Caco-2 (cell line): ENCODE measurements around the gene FAM118A. TPM values are rescaled to one million over a fixed set of nuclear protein-coding genes. Genes with fewer than 3 reads are reported as not detected.
"Not testable (repeated sequence)": the region's sequence is repeated elsewhere in the genome, so short reads cannot be mapped to it uniquely, and the experiment has no call there.

Source experiments
- BruUV-seq: library from RNA; stranded (reverse); fragments of 400-500 nt; replicated peaks from 2 replicates; lab custom pipeline; 2021; lab: Mats Ljungman, UMichigan
- CTCF ChIA-PET: fragments of 300-600 bp; sonication (Branson Sonifier 250); formaldehyde crosslinking; loops from one replicate; lab custom pipeline; 2022; ENCODE audit warnings: antibody characterized with exemption; lab: Charles Lee
- POLR2A ChIA-PET: fragments of 300-600 bp; sonication (Branson Sonifier 250); formaldehyde crosslinking; loops from one replicate; lab custom pipeline; 2022; ENCODE audit warnings: antibody characterized with exemption; lab: Charles Lee
- DNase-seq, 2 experiments: peaks; one replicate each; pipeline versions ENCODE4 v3.0.0 to v3.0.0-alpha.2; 2020 to 2022
- H3K27me3 ChIP-seq: replicated peaks from 2 replicates; pipeline ENCODE4 v1.6.0; 2011; ENCODE audit warnings: low read length; ENCODE audit not compliant: control insufficient read depth, insufficient read depth
- H3K36me3 ChIP-seq: 2 replicates; pipeline ENCODE4 v1.5.1; 2011; ENCODE audit warnings: low read length; ENCODE audit not compliant: control insufficient read depth, insufficient read depth
- H3K4me1 ChIP-seq: fragments of 250-450 bp; sonication (Bioruptor Pico); 2 replicates; pipeline ENCODE4 v1.5.1; 2020; ENCODE audit warnings: mild to moderate bottlenecking
- H3K4me3 ChIP-seq: 2 replicates; pipeline ENCODE4 v1.5.1; 2011; ENCODE audit warnings: low read depth, mild to moderate bottlenecking, control low read depth, low read length
- H3K9me3 ChIP-seq: fragments of 250-450 bp; sonication (Bioruptor Pico); 2 replicates; pipeline ENCODE4 v1.5.1; 2020; ENCODE audit warnings: mild to moderate bottlenecking, moderate library complexity
- H3K27ac Mint-ChIP-seq: one replicate; pipeline ENCODE4 v1.8.0; 2022; ENCODE audit warnings: mixed read lengths; ENCODE audit not compliant: unreplicated experiment
- H3K27me3 Mint-ChIP-seq: one replicate; pipeline ENCODE4 v1.8.0; 2022; ENCODE audit warnings: mixed read lengths; ENCODE audit not compliant: insufficient read depth, unreplicated experiment
- H3K36me3 Mint-ChIP-seq: one replicate; pipeline ENCODE4 v1.8.0; 2022; ENCODE audit warnings: mild to moderate bottlenecking, mixed read lengths; ENCODE audit not compliant: insufficient read depth, unreplicated experiment
- H3K4me1 Mint-ChIP-seq: one replicate; pipeline ENCODE4 v1.8.0; 2022; ENCODE audit warnings: low read depth, mixed read lengths; ENCODE audit not compliant: unreplicated experiment
- H3K4me3 Mint-ChIP-seq: one replicate; pipeline ENCODE4 v1.8.0; 2022; ENCODE audit warnings: mild to moderate bottlenecking, moderate library complexity, mixed read lengths; ENCODE audit not compliant: unreplicated experiment
- H3K9me3 Mint-ChIP-seq: one replicate; pipeline ENCODE4 v1.8.0; 2022; ENCODE audit warnings: mixed read lengths; ENCODE audit not compliant: unreplicated experiment
- intact Hi-C: fragments of 100-400 bp; cut with micrococcal nuclease; formaldehyde crosslinking; loops from one replicate; pipeline ENCODE4 v1.10.0; 2022; ENCODE audit not compliant: unreplicated experiment
- total RNA-seq: library from RNA; stranded (reverse); gene quantifications from 2 replicates; pipeline ENCODE4 v1.2.3, GENCODE V29; 2022
- TF ChIP-seq, protein P1 (sequence below), 2 experiments: fragments of 200-600 bp in 1 of 2; IDR thresholded peaks; 1 replicate in 1 of 2; 2 replicates in 1 of 2; pipeline versions ENCODE4 v1.5.1 to v1.8.0; 2011 to 2022; ENCODE audit warnings: antibody characterized with exemption in 1 of 2, control low read depth in 1 of 2, inconsistent platforms in 1 of 2, low read depth in 1 of 2, low read length in 1 of 2, mild to moderate bottlenecking in 1 of 2, moderate library complexity in 1 of 2; ENCODE audit not compliant: insufficient read depth in 1 of 2, severe bottlenecking in 1 of 2, unreplicated experiment in 1 of 2

The FAM118A gene
- total RNA-seq, 1 experiment from 2014 or later = 120 TPM

DNA sequence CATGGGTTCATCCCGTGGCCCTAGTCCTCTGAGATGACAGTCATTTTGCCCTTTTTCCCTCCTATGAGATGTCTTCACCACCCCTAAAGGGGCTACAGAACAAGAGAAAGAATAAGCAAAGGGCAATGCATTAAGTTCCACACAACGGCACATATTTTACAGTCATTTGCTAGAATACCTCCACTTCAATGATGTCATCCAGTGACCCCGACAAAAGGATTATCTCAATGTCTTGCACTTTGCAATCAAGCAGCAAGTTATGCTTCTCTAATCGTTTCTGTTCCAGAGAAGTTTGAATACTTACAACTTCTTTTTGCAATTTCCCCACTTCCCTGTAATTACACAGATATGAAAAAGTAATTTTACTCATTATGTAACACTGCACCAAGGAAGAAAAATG lies 49.9 kb downstream of the FAM118A start:
- no peak overlapping the region for H3K4me3 Mint-ChIP-seq
- H3K27me3 Mint-ChIP-seq = no peaks in the 10 kb centered on the region
- TF ChIP-seq, protein P1, sequence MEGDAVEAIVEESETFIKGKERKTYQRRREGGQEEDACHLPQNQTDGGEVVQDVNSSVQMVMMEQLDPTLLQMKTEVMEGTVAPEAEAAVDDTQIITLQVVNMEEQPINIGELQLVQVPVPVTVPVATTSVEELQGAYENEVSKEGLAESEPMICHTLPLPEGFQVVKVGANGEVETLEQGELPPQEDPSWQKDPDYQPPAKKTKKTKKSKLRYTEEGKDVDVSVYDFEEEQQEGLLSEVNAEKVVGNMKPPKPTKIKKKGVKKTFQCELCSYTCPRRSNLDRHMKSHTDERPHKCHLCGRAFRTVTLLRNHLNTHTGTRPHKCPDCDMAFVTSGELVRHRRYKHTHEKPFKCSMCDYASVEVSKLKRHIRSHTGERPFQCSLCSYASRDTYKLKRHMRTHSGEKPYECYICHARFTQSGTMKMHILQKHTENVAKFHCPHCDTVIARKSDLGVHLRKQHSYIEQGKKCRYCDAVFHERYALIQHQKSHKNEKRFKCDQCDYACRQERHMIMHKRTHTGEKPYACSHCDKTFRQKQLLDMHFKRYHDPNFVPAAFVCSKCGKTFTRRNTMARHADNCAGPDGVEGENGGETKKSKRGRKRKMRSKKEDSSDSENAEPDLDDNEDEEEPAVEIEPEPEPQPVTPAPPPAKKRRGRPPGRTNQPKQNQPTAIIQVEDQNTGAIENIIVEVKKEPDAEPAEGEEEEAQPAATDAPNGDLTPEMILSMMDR (IDR thresholded peaks at IDR 0.05; ENCODE audit: insufficient read depth in 1 of 2, low read depth in 1 of 2, low read length in 1 of 2, severe bottlenecking in 1 of 2, unreplicated experiment in 1 of 2) = no peak
- H3K9me3 Mint-ChIP-seq = no peaks in the 10 kb centered on the region
- H3K4me1 Mint-ChIP-seq = no peaks in the 10 kb centered on the region
- no peak overlapping the region for H3K27ac Mint-ChIP-seq
- no peak for DNase-seq
- H3K36me3 Mint-ChIP-seq = peaks cover 4% of the 10 kb centered on the region
- intact Hi-C loops = no loop called here
- no peaks in the 10 kb centered on the region for H3K9me3 ChIP-seq
- CTCF ChIA-PET = no interaction called here
- H3K36me3 ChIP-seq = no peaks in the 10 kb centered on the region
- POLR2A ChIA-PET = no interaction called here
- H3K27me3 ChIP-seq = no peaks in the 10 kb centered on the region
- no TSS peak for BruUV-seq
- no peaks in the 10 kb centered on the region for H3K4me1 ChIP-seq
- H3K4me3 ChIP-seq = no peak overlapping the region

DNA sequence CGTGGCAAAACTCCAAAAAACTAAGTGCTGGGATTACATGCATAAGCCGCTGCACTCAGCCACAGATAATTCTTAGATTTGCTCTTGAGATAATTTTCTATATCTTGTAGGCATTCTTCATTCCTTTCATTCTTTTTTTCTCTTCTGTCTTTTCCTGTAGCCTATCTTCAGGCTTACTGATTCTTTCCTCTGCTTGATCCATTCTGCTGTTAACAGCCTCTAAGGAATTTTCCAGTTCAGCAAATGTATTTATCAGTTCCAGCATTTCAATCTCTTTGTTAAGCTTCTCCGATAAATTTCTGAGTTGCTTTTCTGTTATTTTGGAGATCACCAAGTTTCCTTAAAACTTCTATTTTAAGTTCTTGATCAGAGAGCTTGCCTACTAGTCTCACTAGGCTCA lies 57.0 kb downstream of the FAM118A start:
- no peak for DNase-seq
- Mint-ChIP-seq H3K9me3 (peaks cover 10% of the 10 kb centered on the region), H3K4me3 (no peak overlapping the region), H3K27me3 (no peaks in the 10 kb centered on the region), H3K4me1 (no peaks in the 10 kb centered on the region), H3K36me3 (peaks cover 6% of the 10 kb centered on the region), H3K27ac (no peak overlapping the region)
- no peaks in the 10 kb centered on the region for H3K4me1 ChIP-seq
- H3K4me3 ChIP-seq = no peak overlapping the region
- H3K27me3 ChIP-seq = no peaks in the 10 kb centered on the region
- intact Hi-C loops = no loop called here
- BruUV-seq = no TSS peak
- ChIA-PET POLR2A (no interaction called here), CTCF (no interaction called here)
- TF ChIP-seq, protein P1 (IDR thresholded peaks at IDR 0.05; ENCODE audit: insufficient read depth in 1 of 2, low read depth in 1 of 2, low read length in 1 of 2, severe bottlenecking in 1 of 2, unreplicated experiment in 1 of 2) = no peak
- peaks cover 13% of the 10 kb centered on the region for H3K9me3 ChIP-seq
- H3K36me3 ChIP-seq = no peaks in the 10 kb centered on the region

DNA sequence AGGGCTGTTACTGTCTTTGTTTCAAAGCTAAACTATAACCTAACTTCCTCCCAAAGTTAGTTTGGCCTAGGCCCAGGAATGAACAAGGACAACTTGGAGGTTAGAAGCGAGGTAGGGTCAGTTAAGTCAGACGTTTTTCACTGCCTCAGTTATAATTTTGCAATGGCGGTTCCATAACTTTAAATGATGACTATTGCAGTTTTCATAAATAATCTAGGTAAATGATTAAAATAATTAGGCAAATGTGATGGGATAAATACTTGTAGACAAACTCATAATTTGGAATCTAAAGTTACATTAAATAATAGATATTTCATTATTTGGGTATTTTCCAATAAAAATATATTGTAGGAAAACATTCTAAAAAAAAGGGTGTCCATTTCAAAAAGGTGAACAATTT lies 63.9 kb downstream of the FAM118A start:
- H3K27me3 Mint-ChIP-seq, H3K27ac Mint-ChIP-seq, intact Hi-C loops, DNase-seq, BruUV-seq, POLR2A ChIA-PET, H3K4me3 ChIP-seq, H3K4me1 ChIP-seq, H3K27me3 ChIP-seq, H3K36me3 Mint-ChIP-seq, H3K36me3 ChIP-seq, CTCF ChIA-PET, H3K4me3 Mint-ChIP-seq, H3K4me1 Mint-ChIP-seq, H3K9me3 ChIP-seq: not testable (repeated sequence)
- peaks cover 14% of the 10 kb centered on the region for H3K9me3 Mint-ChIP-seq

DNA sequence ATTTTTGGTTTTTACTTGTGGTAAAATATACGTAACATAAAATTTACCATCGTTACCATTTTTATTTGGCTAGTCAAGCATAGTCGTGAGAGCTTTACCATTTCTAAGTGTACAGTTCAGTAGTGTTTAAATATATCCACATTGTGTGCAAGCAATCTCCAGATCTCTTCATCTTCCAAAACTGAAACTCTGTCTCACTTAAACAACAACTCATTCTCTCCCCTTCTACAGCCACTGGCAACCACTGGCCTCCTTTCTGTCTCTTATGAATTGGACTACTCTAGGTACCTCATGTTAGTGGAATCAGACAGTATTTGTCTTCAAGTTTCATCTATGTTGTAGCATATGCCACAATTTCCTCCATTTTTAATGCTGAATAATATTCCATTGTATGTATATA lies 66.3 kb downstream of the FAM118A start:
- no peak overlapping the region for H3K27ac Mint-ChIP-seq
- H3K9me3 Mint-ChIP-seq = peaks cover 14% of the 10 kb centered on the region
- Histone ChIP-seq H3K27me3 (no peaks in the 10 kb centered on the region), H3K4me3 (no peak overlapping the region), H3K9me3 (no peaks in the 10 kb centered on the region), H3K4me1 (no peaks in the 10 kb centered on the region), H3K36me3 (no peaks in the 10 kb centered on the region)
- intact Hi-C loops = no loop called here
- H3K4me1 Mint-ChIP-seq = no peaks in the 10 kb centered on the region
- H3K36me3 Mint-ChIP-seq = no peaks in the 10 kb centered on the region
- BruUV-seq = no TSS peak
- TF ChIP-seq, protein P1 (IDR thresholded peaks at IDR 0.05; ENCODE audit: insufficient read depth in 1 of 2, low read depth in 1 of 2, low read length in 1 of 2, severe bottlenecking in 1 of 2, unreplicated experiment in 1 of 2) = no peak
- no peak overlapping the region for H3K4me3 Mint-ChIP-seq
- DNase-seq = no peak
- H3K27me3 Mint-ChIP-seq = no peaks in the 10 kb centered on the region
- ChIA-PET CTCF (no interaction called here), POLR2A (no interaction called here)
